PC-9 (cell line): Measurements from ENCODE around the gene NPEPL1. TPM values are rescaled to one million over a fixed set of nuclear protein-coding genes. Genes with fewer than 3 reads are reported as not detected.

Experiments
- BruUV-seq: library from RNA; stranded (reverse); fragments of 400-500 nt; replicated peaks from 2 replicates; lab custom pipeline; 2021; lab: Mats Ljungman, UMichigan
- CTCF ChIA-PET: fragments of 300-600 bp; sonication (Branson Sonifier 250); formaldehyde crosslinking; loops from one replicate; lab custom pipeline; 2022; ENCODE audit warnings: antibody characterized with exemption; lab: Charles Lee
- POLR2A ChIA-PET: fragments of 300-600 bp; sonication (Branson Sonifier 250); formaldehyde crosslinking; loops from one replicate; lab custom pipeline; 2022; ENCODE audit warnings: antibody characterized with exemption; ENCODE audit not compliant: unreplicated experiment; lab: Charles Lee
- DNase-seq, 2 experiments: peaks; one replicate each; pipeline versions ENCODE4 v3.0.0 to v3.0.0-alpha.2; 2015 to 2022; ENCODE audit warnings: mixed read lengths in 1 of 2
- H2AFZ ChIP-seq: fragments of 200-600 bp; sonication (generic); 2 replicates; pipeline ENCODE4 v1.8.1; 2017; ENCODE audit warnings: antibody characterized with exemption
- H3F3A ChIP-seq: fragments of 200-600 bp; sonication (generic); 2 replicates; pipeline ENCODE4 v1.8.1; 2017; ENCODE audit warnings: antibody characterized with exemption, mild to moderate bottlenecking, low read depth; ENCODE audit not compliant: insufficient read depth
- H3K27ac ChIP-seq: fragments of 200-600 bp; sonication (generic); 2 replicates; pipeline ENCODE4 v1.6.1; 2016; ENCODE audit warnings: mixed run types
- H3K27me3 ChIP-seq: fragments of 200-600 bp; sonication (generic); 2 replicates; pipeline ENCODE4 v1.6.1; 2016; ENCODE audit warnings: low read depth, mixed run types; ENCODE audit not compliant: insufficient read depth
- H3K36me3 ChIP-seq: fragments of 200-600 bp; sonication (generic); 2 replicates; pipeline ENCODE4 v1.6.1; 2016; ENCODE audit warnings: low read depth, mixed run types
- H3K4me1 ChIP-seq: fragments of 200-600 bp; sonication (generic); replicated peaks from 2 replicates; pipeline ENCODE4 v1.6.1; 2016; ENCODE audit warnings: mixed run types; ENCODE audit not compliant: insufficient read depth
- H3K4me2 ChIP-seq: fragments of 200-600 bp; sonication (generic); 2 replicates; pipeline ENCODE4 v1.6.1; 2017; ENCODE audit warnings: mixed run types
- H3K4me3 ChIP-seq: fragments of 200-600 bp; sonication (generic); 2 replicates; pipeline ENCODE4 v1.6.1; 2016; ENCODE audit warnings: mixed run types
- H3K79me2 ChIP-seq: fragments of 200-600 bp; sonication (generic); 2 replicates; pipeline ENCODE4 v1.6.1; 2017; ENCODE audit warnings: low read depth, mixed run types
- H3K9me2 ChIP-seq: fragments of 200-600 bp; sonication (generic); 2 replicates; pipeline ENCODE4 v1.8.1; 2017; ENCODE audit warnings: mild to moderate bottlenecking; ENCODE audit not compliant: insufficient read depth
- H3K9me3 ChIP-seq: fragments of 200-600 bp; sonication (generic); 2 replicates; pipeline ENCODE4 v1.8.1; 2016; ENCODE audit warnings: low read depth; ENCODE audit not compliant: insufficient read depth
- H4K20me1 ChIP-seq: fragments of 200-600 bp; sonication (generic); 2 replicates; pipeline ENCODE4 v1.8.1; 2017; ENCODE audit not compliant: insufficient read depth
- EZH2 ChIP-seq: fragments of 200-600 bp; sonication (generic); IDR thresholded peaks from 2 replicates; pipeline ENCODE4 v1.8.0; 2017; ENCODE audit warnings: antibody characterized with exemption, low read depth
- intact Hi-C: fragments of 100-400 bp; cut with micrococcal nuclease; formaldehyde crosslinking; loops from one replicate; pipeline ENCODE4 v1.10.0; 2022; ENCODE audit not compliant: unreplicated experiment
- total RNA-seq: library from RNA; stranded (reverse); gene quantifications from 2 replicates; pipeline ENCODE4 v1.2.3, GENCODE V29; 2021
- TF ChIP-seq, protein P1 (sequence below): fragments of 200-600 bp; sonication (generic); conservative IDR thresholded peaks from 2 replicates; pipeline ENCODE4 v1.6.1; 2017; ENCODE audit warnings: mixed run types, antibody characterized with exemption, mild to moderate bottlenecking, moderate library complexity

Gene NPEPL1
- total RNA-seq, 1 experiment from 2014 or later: 24.0 TPM

GRCh38 chr20:58709013-58709702 is 16.6 kb downstream of the NPEPL1 start:
- peaks cover 5% of the 10 kb centered on the region for H4K20me1 ChIP-seq
- H3K27ac ChIP-seq: no peak overlapping the region
- intact Hi-C loops: no loop called here
- no peaks in the 10 kb centered on the region for H3K4me1 ChIP-seq
- no peak for TF ChIP-seq EZH2
- TF ChIP-seq, protein P1, sequence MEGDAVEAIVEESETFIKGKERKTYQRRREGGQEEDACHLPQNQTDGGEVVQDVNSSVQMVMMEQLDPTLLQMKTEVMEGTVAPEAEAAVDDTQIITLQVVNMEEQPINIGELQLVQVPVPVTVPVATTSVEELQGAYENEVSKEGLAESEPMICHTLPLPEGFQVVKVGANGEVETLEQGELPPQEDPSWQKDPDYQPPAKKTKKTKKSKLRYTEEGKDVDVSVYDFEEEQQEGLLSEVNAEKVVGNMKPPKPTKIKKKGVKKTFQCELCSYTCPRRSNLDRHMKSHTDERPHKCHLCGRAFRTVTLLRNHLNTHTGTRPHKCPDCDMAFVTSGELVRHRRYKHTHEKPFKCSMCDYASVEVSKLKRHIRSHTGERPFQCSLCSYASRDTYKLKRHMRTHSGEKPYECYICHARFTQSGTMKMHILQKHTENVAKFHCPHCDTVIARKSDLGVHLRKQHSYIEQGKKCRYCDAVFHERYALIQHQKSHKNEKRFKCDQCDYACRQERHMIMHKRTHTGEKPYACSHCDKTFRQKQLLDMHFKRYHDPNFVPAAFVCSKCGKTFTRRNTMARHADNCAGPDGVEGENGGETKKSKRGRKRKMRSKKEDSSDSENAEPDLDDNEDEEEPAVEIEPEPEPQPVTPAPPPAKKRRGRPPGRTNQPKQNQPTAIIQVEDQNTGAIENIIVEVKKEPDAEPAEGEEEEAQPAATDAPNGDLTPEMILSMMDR: no peak
- no peak for DNase-seq
- ChIA-PET CTCF (no interaction called here), POLR2A (interaction anchor here (0.6 kb wide), 1 partner anchor 1282 kb away, joined by 6 read pairs; no protein-coding TSS in a partner anchor)
- H3K9me2 ChIP-seq: no peaks in the 10 kb centered on the region
- H3F3A ChIP-seq: no peaks in the 10 kb centered on the region
- H3K27me3 ChIP-seq: no peaks in the 10 kb centered on the region
- no peaks in the 10 kb centered on the region for H3K9me3 ChIP-seq
- no peaks in the 10 kb centered on the region for H3K79me2 ChIP-seq
- no TSS peak for BruUV-seq
- H2AFZ ChIP-seq: no peak overlapping the region
- H3K4me2 ChIP-seq: no peak overlapping the region
- H3K36me3 ChIP-seq: no peaks in the 10 kb centered on the region; the same call in 1 of the 2 replicates
- H3K4me3 ChIP-seq: no peak overlapping the region

DNA sequence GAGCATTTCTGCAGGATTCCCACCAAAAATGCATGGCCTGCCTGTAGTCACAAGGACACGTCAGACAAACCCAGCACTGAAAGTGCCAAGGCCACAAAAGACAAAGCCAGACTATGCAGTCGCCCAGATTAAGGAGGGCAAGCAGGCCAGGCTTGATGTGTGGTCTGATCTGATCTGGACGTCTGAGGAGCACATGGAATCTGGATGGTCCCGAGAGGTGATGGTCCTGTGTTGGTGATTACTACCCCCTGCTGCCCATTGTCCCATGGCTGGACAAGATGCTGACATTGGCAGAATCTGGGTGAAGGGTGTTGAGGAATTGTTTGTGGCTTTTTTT is 17.1 kb downstream of the NPEPL1 start:
- Histone ChIP-seq H3K4me2 (no peak overlapping the region), H3K9me2 (no peaks in the 10 kb centered on the region), H2AFZ (no peak overlapping the region), H3K79me2 (no peaks in the 10 kb centered on the region), H3K4me3 (no peak overlapping the region), H3K4me1 (no peaks in the 10 kb centered on the region), H3F3A (no peaks in the 10 kb centered on the region), H3K27me3 (no peaks in the 10 kb centered on the region), H3K36me3 (no peaks in the 10 kb centered on the region; the same call in 1 of the 2 replicates), H4K20me1 (peaks cover under 1% of the 10 kb centered on the region), H3K9me3 (no peaks in the 10 kb centered on the region), H3K27ac (no peak overlapping the region)
- no peak for TF ChIP-seq EZH2
- TF ChIP-seq, protein P1: no peak
- no TSS peak for BruUV-seq
- intact Hi-C loops: no loop called here
- POLR2A ChIA-PET: no interaction called here
- CTCF ChIA-PET: no interaction called here
- no peak for DNase-seq

DNA sequence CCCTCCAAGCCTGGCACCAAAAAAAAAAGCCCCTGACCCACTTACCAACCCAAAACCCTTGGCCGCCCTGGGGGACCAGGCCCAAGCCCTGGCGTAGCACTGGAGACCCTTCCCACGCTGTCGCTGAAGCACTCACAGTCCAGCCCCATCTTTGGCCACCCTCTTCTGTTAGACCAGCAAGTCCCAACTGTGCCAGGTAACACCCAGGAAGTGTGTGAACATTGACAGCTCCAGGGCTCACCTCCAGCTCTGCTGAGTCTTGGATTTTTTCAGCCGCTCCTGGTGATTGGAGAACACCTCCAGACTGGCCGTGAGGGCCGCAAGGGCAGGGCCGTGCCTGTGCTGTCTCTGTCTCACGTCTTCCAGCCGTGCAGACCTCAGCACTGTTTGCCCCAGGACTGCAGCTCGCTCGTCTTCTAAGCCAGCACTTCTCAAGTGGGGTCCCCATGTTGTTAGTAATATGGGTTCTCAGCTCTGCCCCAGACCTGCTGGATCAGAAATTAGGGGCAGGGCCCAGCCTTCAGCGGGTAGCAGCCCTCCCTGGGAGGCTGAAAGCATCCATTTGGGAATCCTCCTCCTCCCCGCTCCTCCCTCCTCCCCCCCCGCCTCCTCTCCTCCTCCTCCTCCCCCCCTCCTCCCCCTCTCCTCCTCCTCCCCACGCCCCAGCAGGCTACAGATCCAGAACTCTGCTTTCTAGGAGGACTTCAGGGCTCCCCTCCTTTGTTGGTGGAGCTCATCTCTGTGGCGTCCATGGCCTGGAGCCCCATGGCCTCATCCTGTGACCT is 18.1 kb downstream of the NPEPL1 start:
- no peak overlapping the region for H2AFZ ChIP-seq
- POLR2A ChIA-PET: no interaction called here
- no peaks in the 10 kb centered on the region for H3K4me1 ChIP-seq
- CTCF ChIA-PET: no interaction called here
- no peaks in the 10 kb centered on the region for H3K79me2 ChIP-seq
- DNase-seq: no peak
- H3K9me2 ChIP-seq: no peaks in the 10 kb centered on the region
- intact Hi-C loops: no loop called here
- TF ChIP-seq, protein P1: no peak
- no peak for TF ChIP-seq EZH2
- no peaks in the 10 kb centered on the region for H3K27me3 ChIP-seq
- H3K9me3 ChIP-seq: no peaks in the 10 kb centered on the region
- no peak overlapping the region for H3K4me3 ChIP-seq
- no peaks in the 10 kb centered on the region; the same call in 1 of the 2 replicates for H4K20me1 ChIP-seq
- no peaks in the 10 kb centered on the region for H3K36me3 ChIP-seq
- no peak overlapping the region for H3K4me2 ChIP-seq
- no peak overlapping the region for H3K27ac ChIP-seq
- H3F3A ChIP-seq: no peaks in the 10 kb centered on the region
- no TSS peak for BruUV-seq
